ENCODE measurements around the gene LST1. TPM values are rescaled to one million over a fixed set of nuclear protein-coding genes. Genes with fewer than 3 reads are reported as not detected.
"Not testable (repeated sequence)": the region's sequence is repeated elsewhere in the genome, so short reads cannot be mapped to it uniquely, and the experiment has no call there.

The LST1 gene
- total RNA-seq, 1 donor from 2014 or later: 1.5 TPM

GRCh38 chr6:31580807-31581433 lies 5.2 kb upstream of the LST1 start:
- peak; percentile 91 for DNase-seq

- no peak for DNase-seq
Measured at GRCh38 chr6:31581434-31582229, 4.4 kb upstream of the LST1 start.

- no peak for DNase-seq
Measured at GRCh38 chr6:31582230-31582643, 3.8 kb upstream of the LST1 start, which contains the start of gene LTB. LTB (minus strand) TSS chr6:31582424; CDS start chr6:31582417, 7 bp downstream.

- DNase-seq: no peak
Measured at GRCh38 chr6:31585491-31585890, 586 bp upstream of the LST1 start.

- no peak for DNase-seq
Measured at GRCh38 chr6:31586599-31587281, 663 bp downstream of the LST1 start.

GRCh38 chr6:31587791-31588777 lies 2.0 kb downstream of the LST1 start:
- no peak for DNase-seq

GRCh38 chr6:31588871-31589650 lies 3.0 kb downstream of the LST1 start:
- no peak for DNase-seq

GRCh38 chr6:31590691-31591090 lies 4.6 kb downstream of the LST1 start:
- DNase-seq: not testable (repeated sequence)

- no peak for DNase-seq
Measured at GRCh38 chr6:31592396-31592771, 6.3 kb downstream of the LST1 start.

GRCh38 chr6:31597006-31597405 lies 10.9 kb downstream of the LST1 start:
- no peak for DNase-seq

- no peak for DNase-seq
Measured at GRCh38 chr6:31607317-31607716, 21.2 kb downstream of the LST1 start.

GRCh38 chr6:31609519-31610406 lies 23.7 kb downstream of the LST1 start:
- DNase-seq: no peak

- no peak for DNase-seq
Measured at GRCh38 chr6:31610968-31611367, 24.9 kb downstream of the LST1 start.

GRCh38 chr6:31614075-31614619 lies 28.1 kb downstream of the LST1 start:
- DNase-seq: no peak

- DNase-seq: no peak
Measured at GRCh38 chr6:31614684-31615578, 28.9 kb downstream of the LST1 start, which contains the start of gene AIF1. AIF1 (plus strand) TSS chr6:31615234; CDS start chr6:31615330, 96 bp downstream.

- no peak for DNase-seq
Measured at GRCh38 chr6:31615748-31616147, 29.7 kb downstream of the LST1 start.

- no peak for DNase-seq
Measured at GRCh38 chr6:31617010-31617409, 30.9 kb downstream of the LST1 start.

- DNase-seq: peak; percentile 100
Measured at GRCh38 chr6:31619805-31620585, 33.9 kb downstream of the LST1 start.

Measured in tongue (tissue), 2 donors.